Tibial nerve (tissue), 4 donors: ENCODE results near the gene SPINT2.

Experiments
- CTCF ChIP-seq, 5 experiments: fragments of 200-600 bp in 3 of 5; fragments of 450-650 bp in 2 of 5; sonication (generic) in 3 of 5; IDR thresholded peaks; one replicate each; pipeline ENCODE4 v1.5.1; 2016 to 2019; ENCODE audit warnings: antibody characterized with exemption in 5 of 5, mild to moderate bottlenecking in 3 of 5, moderate library complexity in 2 of 5
- EP300 ChIP-seq, 2 donors: sonication (generic); formaldehyde crosslinking; IDR thresholded peaks; one replicate each; pipeline ENCODE4 v1.6.1; 2017; ENCODE audit warnings: antibody characterized with exemption in 2 of 2, mild to moderate bottlenecking in 1 of 2
- POLR2A ChIP-seq, 2 donors: fragments of 450-650 bp; IDR thresholded peaks; one replicate each; pipeline ENCODE4 v1.6.1; 2017; ENCODE audit warnings: antibody characterized with exemption in 2 of 2, mild to moderate bottlenecking in 2 of 2, moderate library complexity in 2 of 2

- TF ChIP-seq POLR2A (IDR thresholded peaks at IDR 0.05) (no peak), EP300 (IDR thresholded peaks at IDR 0.05) (no peak), CTCF (IDR thresholded peaks at IDR 0.05) (no peak)
Observed at GRCh38 chr19:38250821-38251563, 13.4 kb upstream of the SPINT2 start.
